Colon (tissue), 2 donors: ENCODE results near the gene OASL.

Experiments used
- FAIRE-seq: peaks from 2 replicates; lab custom pipeline; 2012; peaks lifted over from hg19 to GRCh38; lab: Jason Lieb, UNC
- donor health status: control.
- donor health status: control.

The OASL gene

GRCh38 chr12:120991965-120992364 is 47.1 kb downstream of the OASL start:
- FAIRE-seq, result no peak

GRCh38 chr12:120990487-120991055 is 48.5 kb downstream of the OASL start:
- FAIRE-seq, result no peak

- FAIRE-seq, result no peak
Observed at GRCh38 chr12:120989687-120990086, 49.4 kb downstream of the OASL start.

- no peak for FAIRE-seq
Observed at GRCh38 chr12:120988658-120989057, 50.4 kb downstream of the OASL start.

GRCh38 chr12:120988234-120988633 is 50.8 kb downstream of the OASL start:
- no peak for FAIRE-seq

GRCh38 chr12:120984351-120984898 is 54.6 kb downstream of the OASL start:
- no peak for FAIRE-seq

GRCh38 chr12:120983759-120984158 is 55.3 kb downstream of the OASL start:
- FAIRE-seq, result no peak

- FAIRE-seq, result no peak
Observed at GRCh38 chr12:120982659-120983058, 56.4 kb downstream of the OASL start.

- FAIRE-seq, result no peak
Observed at GRCh38 chr12:120981407-120981941, 57.6 kb downstream of the OASL start.

GRCh38 chr12:120980800-120981368 is 58.2 kb downstream of the OASL start:
- FAIRE-seq, result no peak

GRCh38 chr12:120979862-120980696 is 59.0 kb downstream of the OASL start:
- no peak for FAIRE-seq

- FAIRE-seq, result no peak
Observed at GRCh38 chr12:120979220-120979861, 59.7 kb downstream of the OASL start.

GRCh38 chr12:120978296-120979219 is 60.5 kb downstream of the OASL start, which contains the start of gene HNF1A:
Gene HNF1A, plus strand, starts transcription at chr12:120978543. Its CDS starts 226 bp downstream, at chr12:120978769.
- FAIRE-seq, result no peak

GRCh38 chr12:120977531-120978295 is 61.3 kb downstream of the OASL start:
- no peak for FAIRE-seq

GRCh38 chr12:120972870-120973543 is 66.0 kb downstream of the OASL start:
- no peak for FAIRE-seq

- FAIRE-seq, result no peak
Observed at GRCh38 chr12:120971299-120972180, 67.5 kb downstream of the OASL start.

- FAIRE-seq, result no peak
Observed at GRCh38 chr12:120970310-120970709, 68.7 kb downstream of the OASL start.
